ENCODE results near the gene HDAC7. TPM values are rescaled to one million over a fixed set of nuclear protein-coding genes. Genes with fewer than 3 reads are reported as not detected.

Gene HDAC7
- total and polyA plus RNA-seq, 7 donors: 11.0 to 27.8 (median 22.2) TPM

DNA sequence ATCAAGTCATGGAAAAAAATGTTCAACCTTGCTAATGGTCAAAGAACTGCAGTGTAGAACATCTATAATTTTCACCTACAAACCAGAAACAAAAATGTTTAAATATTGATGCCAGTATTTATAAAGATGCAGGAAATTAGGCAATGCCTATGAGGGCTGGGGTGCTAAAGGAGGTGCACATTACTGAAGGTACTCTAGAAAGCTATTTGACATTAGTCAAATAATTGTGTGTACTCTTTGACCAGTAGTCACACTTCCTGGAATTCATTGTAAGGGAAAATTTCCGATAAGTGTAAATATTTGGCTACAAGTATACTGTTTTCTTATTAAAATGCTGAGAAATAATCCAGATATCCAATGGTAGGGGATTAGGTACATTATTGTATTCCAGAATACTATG is 36.4 kb upstream of the HDAC7 start:
- H3K36me3 ChIP-seq (ENCODE audit: insufficient read depth in 1 of 2, low read depth in 1 of 2): peaks cover 0 to 3% of the 10 kb centered on the region in 2 donors
- intact Hi-C loops (cut with DNase I): no loop called here
- no peaks in the 10 kb centered on the region for H3K9me3 ChIP-seq
- 89 to 95% (median 92%) methylated on average over 1 of the region's 1 CpG for WGBS, 3 donors
- H3K4me1 ChIP-seq: no peaks in the 10 kb centered on the region
- DNase-seq (no peak), ATAC-seq (no peak)
- no peak for TF ChIP-seq CTCF (IDR thresholded peaks at IDR 0.05)
- H3K27ac ChIP-seq: no peak overlapping the region
- no peak overlapping the region for H3K4me3 ChIP-seq
- no peaks in the 10 kb centered on the region for H3K27me3 ChIP-seq (ENCODE audit: insufficient read depth in 3 of 3, low read length in 2 of 3)

- peaks cover 0 to 3% of the 10 kb centered on the region in 2 donors for H3K36me3 ChIP-seq (ENCODE audit: insufficient read depth in 1 of 2, low read depth in 1 of 2)
- H3K9me3 ChIP-seq: no peaks in the 10 kb centered on the region
- no peak overlapping the region for H3K27ac ChIP-seq
- H3K4me1 ChIP-seq: no peaks in the 10 kb centered on the region
- no peak for DNase-seq
- WGBS, 3 donors: 60 to 90% (median 82%) methylated on average over 2 of the region's 2 CpGs
- no peak for ATAC-seq
- intact Hi-C loops (cut with DNase I): no loop called here
- no peak for TF ChIP-seq CTCF (IDR thresholded peaks at IDR 0.05)
- H3K4me3 ChIP-seq: no peak overlapping the region
- no peaks in the 10 kb centered on the region for H3K27me3 ChIP-seq (ENCODE audit: insufficient read depth in 3 of 3, low read length in 2 of 3)
Measured at GRCh38 chr12:47855502-47855901, 35.8 kb upstream of the HDAC7 start.

GRCh38 chr12:47854531-47854930 is 34.8 kb upstream of the HDAC7 start:
- WGBS, 3 donors: 74 to 90% (median 76%) methylated on average over 5 of the region's 5 CpGs
- Histone ChIP-seq H3K27ac (no peak overlapping the region), H3K4me3 (no peak overlapping the region), H3K4me1 (peaks cover 4% of the 10 kb centered on the region), H3K27me3 (ENCODE audit: insufficient read depth in 3 of 3, low read length in 2 of 3) (no peaks in the 10 kb centered on the region), H3K9me3 (no peaks in the 10 kb centered on the region), H3K36me3 (ENCODE audit: insufficient read depth in 1 of 2, low read depth in 1 of 2) (peaks cover 0 to 3% of the 10 kb centered on the region in 2 donors)
- ATAC-seq: no peak
- intact Hi-C loops (cut with DNase I): no loop called here
- DNase-seq: no peak
- TF ChIP-seq CTCF (IDR thresholded peaks at IDR 0.05): no peak

DNA sequence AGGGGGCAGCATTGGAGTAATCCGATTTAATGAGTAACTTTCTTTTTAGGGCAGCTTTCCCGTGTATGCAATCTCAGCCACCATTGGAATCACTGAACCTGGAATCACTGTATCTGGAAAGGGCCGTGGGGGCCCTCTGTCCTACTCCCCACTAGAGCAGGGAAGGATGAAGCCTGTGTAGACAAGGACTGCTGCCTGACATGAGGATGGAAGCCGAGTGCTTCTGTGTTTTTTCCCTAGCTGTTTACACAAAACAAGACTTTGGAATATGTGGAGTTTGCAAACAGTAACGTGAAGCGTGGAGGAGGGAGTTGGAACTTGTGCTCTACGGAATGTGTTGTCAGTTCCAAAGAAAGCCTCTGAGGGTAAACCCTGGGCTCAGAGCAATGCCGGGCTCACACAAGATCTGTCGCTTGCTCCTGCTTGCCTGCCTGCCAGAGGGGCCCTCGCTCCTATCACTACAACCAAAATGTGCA is 32.4 kb upstream of the HDAC7 start:
- no peaks in the 10 kb centered on the region for H3K9me3 ChIP-seq
- H3K36me3 ChIP-seq (ENCODE audit: insufficient read depth in 1 of 2, low read depth in 1 of 2): peaks cover 0 to 3% of the 10 kb centered on the region in 2 donors
- ATAC-seq: peak in 1 of 4 donors; percentile 52
- no peak overlapping the region for H3K27ac ChIP-seq
- H3K4me3 ChIP-seq: no peak overlapping the region
- 34 to 53% (median 50%) methylated on average over 10 of the region's 10 CpGs for WGBS, 3 donors
- H3K4me1 ChIP-seq: peaks cover 6% of the 10 kb centered on the region
- no peak for TF ChIP-seq CTCF (IDR thresholded peaks at IDR 0.05)
- H3K27me3 ChIP-seq (ENCODE audit: insufficient read depth in 3 of 3, low read length in 2 of 3): no peaks in the 10 kb centered on the region
- no peak for DNase-seq
- intact Hi-C loops (cut with DNase I): no loop called here

DNA sequence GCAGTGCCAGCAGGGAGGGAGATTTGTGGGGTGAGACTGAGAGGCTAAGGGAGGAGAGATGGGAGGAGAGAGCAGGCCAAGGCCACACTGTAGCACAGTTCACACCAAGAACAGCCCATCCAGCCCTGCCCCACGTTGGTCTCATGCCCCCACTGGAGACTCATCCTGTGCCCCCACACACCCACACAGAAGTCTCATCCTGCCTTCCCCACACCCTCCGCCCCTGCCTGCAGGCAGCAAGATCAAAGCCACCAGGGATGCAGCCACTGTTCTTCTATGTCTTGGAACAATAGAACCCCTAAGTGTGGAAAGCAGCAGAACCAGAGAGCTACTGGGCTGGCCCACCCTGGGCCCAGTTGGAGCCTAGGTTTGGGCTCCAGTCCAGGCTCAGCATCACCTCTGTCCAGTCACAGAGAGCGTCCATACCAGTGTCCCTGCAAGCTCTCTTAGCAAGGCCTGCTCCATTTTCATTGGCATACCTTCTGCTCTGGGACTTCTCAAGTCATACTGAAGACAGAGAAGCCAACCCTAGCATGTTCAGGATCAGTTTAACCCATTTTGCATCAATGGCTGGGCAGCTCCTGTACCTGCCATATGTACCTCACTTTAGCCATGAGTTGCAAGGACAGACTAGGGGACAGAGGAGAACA is 31.7 kb upstream of the HDAC7 start:
- no peak overlapping the region for H3K27ac ChIP-seq
- H3K9me3 ChIP-seq: no peaks in the 10 kb centered on the region
- intact Hi-C loops (cut with DNase I): no loop called here
- DNase-seq (no peak), ATAC-seq (no peak)
- peaks cover 0 to 3% of the 10 kb centered on the region in 2 donors for H3K36me3 ChIP-seq (ENCODE audit: insufficient read depth in 1 of 2, low read depth in 1 of 2)
- TF ChIP-seq CTCF (IDR thresholded peaks at IDR 0.05): no peak
- WGBS, 3 donors: 69 to 81% (median 71%) methylated on average over 3 of the region's 3 CpGs
- H3K4me1 ChIP-seq: peaks cover 6% of the 10 kb centered on the region
- no peak overlapping the region for H3K4me3 ChIP-seq
- no peaks in the 10 kb centered on the region for H3K27me3 ChIP-seq (ENCODE audit: insufficient read depth in 3 of 3, low read length in 2 of 3)
